Stomach (tissue), 9 donors: ENCODE results near the gene RLF. TPM values are rescaled to one million over a fixed set of nuclear protein-coding genes. Genes with fewer than 3 reads are reported as not detected.

Source experiments
- DNase-seq, 2 donors: peaks; one replicate each; pipeline versions ENCODE4 v3.0.0 to v3.0.0-alpha.2; 2013 to 2019
- H3K27ac ChIP-seq, 5 donors: fragments of 200-600 bp in 4 of 5; sonication (generic) in 4 of 5; one replicate each; pipeline ENCODE4 v1.5.1; 2013 to 2019; ENCODE audit warnings: mild to moderate bottlenecking in 1 of 5, moderate library complexity in 1 of 5
- H3K27me3 ChIP-seq, 3 donors: fragments of 200-600 bp; sonication (generic); one replicate each; pipeline ENCODE4 v1.5.1; 2017 to 2019; ENCODE audit warnings: mixed run types in 1 of 3
- H3K36me3 ChIP-seq, 4 donors: fragments of 200-600 bp; sonication (generic); 1 replicate in 3 of 4; 2 replicates in 1 of 4; pipeline ENCODE4 v1.5.1; 2016 to 2019
- H3K4me1 ChIP-seq, 4 donors: fragments of 200-600 bp; sonication (generic); one replicate each; pipeline ENCODE4 v1.5.1; 2016 to 2019
- H3K4me3 ChIP-seq, 4 donors: fragments of 200-600 bp; sonication (generic) in 3 of 4; one replicate each; pipeline ENCODE4 v1.5.1; 2016 to 2019; ENCODE audit warnings: mild to moderate bottlenecking in 1 of 4
- H3K9me3 ChIP-seq, 4 donors: fragments of 200-600 bp; sonication (generic); one replicate each; pipeline ENCODE4 v1.5.1; 2016 to 2019
- CTCF ChIP-seq, 7 experiments: fragments of 450-650 bp in 4 of 7; fragments of 200-600 bp in 3 of 7; sonication (generic) in 3 of 7; IDR thresholded peaks; one replicate each; pipeline ENCODE4 v1.5.1; 2016 to 2019; ENCODE audit warnings: antibody characterized with exemption in 7 of 7, control low read depth in 2 of 7, mild to moderate bottlenecking in 1 of 7
- EP300 ChIP-seq: sonication (generic); formaldehyde crosslinking; IDR thresholded peaks from one replicate; pipeline ENCODE4 v1.6.1; 2017; ENCODE audit warnings: antibody characterized with exemption
- POLR2A ChIP-seq, 4 donors: fragments of 450-650 bp; IDR thresholded peaks; one replicate each; pipeline ENCODE4 v1.6.1; 2016; ENCODE audit warnings: antibody characterized with exemption in 4 of 4, control low read depth in 2 of 4, mild to moderate bottlenecking in 1 of 4, moderate library complexity in 1 of 4
- POLR2AphosphoS5 ChIP-seq, 3 donors: sonication (generic); formaldehyde crosslinking; IDR thresholded peaks; one replicate each; pipeline ENCODE4 v1.6.1; 2016; ENCODE audit warnings: antibody characterized with exemption in 3 of 3
- WGBS, 5 donors: extraction: QIAGEN DNeasy Blood & Tissue Kit in 3 of 5; methylation state at CpG; one replicate each; pipeline versions ENCODE4 v1.1.5 to v1.1.7; 2013 to 2018; 5-methylcytosine and 5-hydroxymethylcytosine counted together
- intact Hi-C: fragments of 100-400 bp; cut with DNase I; formaldehyde crosslinking; loops from one replicate; pipeline ENCODE4 v1.15.1; 2023; ENCODE audit warnings: low total_unique reads
- polyA plus RNA-seq, 3 donors: library from polyadenylated mRNA; stranded (reverse); fragments of 200-250 nt; gene quantifications; one replicate each; pipeline ENCODE4 v1.2.3, GENCODE V29; 2013
- total RNA-seq, 5 donors: library from RNA; depleted of rRNA; stranded (reverse); fragments of >200 nt; gene quantifications; one replicate each; pipeline versions ENCODE4 v1.1.0 to v1.2.3, GENCODE V29; 2014 to 2016
- donor health status: healthy with polysubstance abuse.
- donor health status: Bipolar disorder and iron deficiency.
- donor health status: healthy.

The RLF gene
- total and polyA plus RNA-seq, 8 donors = 3.1 to 38.7 (median 14.6) TPM

GRCh38 chr1:40133839-40134238 lies 27.3 kb upstream of the RLF start:
- Histone ChIP-seq H3K27me3 (peaks cover 0 to 35% (median 10%) of the 10 kb centered on the region in 3 donors), H3K36me3 (no peaks in the 10 kb centered on the region), H3K4me1 (peaks cover 0 to 8% (median 6%) of the 10 kb centered on the region in 4 donors), H3K27ac (no peak overlapping the region), H3K9me3 (peaks cover 0 to 6% (median 0%) of the 10 kb centered on the region in 4 donors), H3K4me3 (no peak overlapping the region)
- TF ChIP-seq POLR2A (IDR thresholded peaks at IDR 0.05) (no peak), EP300 (no peak), POLR2AphosphoS5 (IDR thresholded peaks at IDR 0.05) (no peak), CTCF (IDR thresholded peaks at IDR 0.05) (no peak)
- 40 to 49% (median 47%) methylated on average over 2 of the region's 2 CpGs for WGBS, 5 donors
- intact Hi-C loops = no loop called here
- no peak for DNase-seq

- Histone ChIP-seq H3K4me1 (peaks cover 0 to 6% (median 2%) of the 10 kb centered on the region in 4 donors), H3K27me3 (peaks cover 0 to 20% (median 0%) of the 10 kb centered on the region in 3 donors), H3K9me3 (no peaks in the 10 kb centered on the region), H3K36me3 (no peaks in the 10 kb centered on the region), H3K27ac (no peak overlapping the region), H3K4me3 (no peak overlapping the region)
- TF ChIP-seq POLR2AphosphoS5 (IDR thresholded peaks at IDR 0.05) (no peak), CTCF (IDR thresholded peaks at IDR 0.05) (no peak), POLR2A (IDR thresholded peaks at IDR 0.05) (no peak), EP300 (no peak)
- DNase-seq = no peak
- intact Hi-C loops = loop anchor here (10.0 kb wide), 2 partner anchors 194 to 264 kb away; no protein-coding TSS in a partner anchor
- WGBS, 5 donors = 62 to 72% (median 63%) methylated on average over 7 of the region's 7 CpGs
These were observed 20.8 kb upstream of the RLF start for GRCh38 chr1:40140211-40140973.

GRCh38 chr1:40141878-40142535 lies 19.2 kb upstream of the RLF start:
- intact Hi-C loops = loop anchor here (10.0 kb wide), 2 partner anchors 193 to 263 kb away; no protein-coding TSS in a partner anchor
- no peak for TF ChIP-seq POLR2AphosphoS5 (IDR thresholded peaks at IDR 0.05)
- no peak for TF ChIP-seq POLR2A (IDR thresholded peaks at IDR 0.05)
- no peak for TF ChIP-seq CTCF (IDR thresholded peaks at IDR 0.05)
- no peak for TF ChIP-seq EP300
- peaks cover 0 to 24% (median 0%) of the 10 kb centered on the region in 3 donors for H3K27me3 ChIP-seq
- H3K27ac ChIP-seq = no peak overlapping the region
- WGBS, 5 donors = 38 to 72% (median 61%) methylated on average over 1 to 2 of the region's 2 CpGs
- H3K4me1 ChIP-seq = peaks cover 0 to 6% (median 2%) of the 10 kb centered on the region in 4 donors
- H3K4me3 ChIP-seq = no peak overlapping the region
- H3K36me3 ChIP-seq = no peaks in the 10 kb centered on the region
- DNase-seq = no peak
- H3K9me3 ChIP-seq = no peaks in the 10 kb centered on the region

GRCh38 chr1:40143891-40144575 lies 17.2 kb upstream of the RLF start:
- H3K9me3 ChIP-seq = no peaks in the 10 kb centered on the region
- no peak overlapping the region for H3K4me3 ChIP-seq
- DNase-seq = peak; percentile 54 to 88
- intact Hi-C loops = loop anchor here (10.0 kb wide), 2 partner anchors 191 to 261 kb away; no protein-coding TSS in a partner anchor
- H3K27me3 ChIP-seq = peaks cover 0 to 23% (median 0%) of the 10 kb centered on the region in 3 donors
- WGBS, 5 donors = 12 to 18% (median 15%) methylated on average over 7 of the region's 7 CpGs
- H3K36me3 ChIP-seq = no peaks in the 10 kb centered on the region
- H3K4me1 ChIP-seq = peaks cover 0 to 6% (median 2%) of the 10 kb centered on the region in 4 donors
- H3K27ac ChIP-seq = no peak overlapping the region
- TF ChIP-seq CTCF (IDR thresholded peaks at IDR 0.05) = peak in 5 of 7 experiments; percentile 62 to 74 (median 72)
- no peak for TF ChIP-seq POLR2A (IDR thresholded peaks at IDR 0.05)
- no peak for TF ChIP-seq EP300
